ENCODE results near the gene NTSR1.

DNA sequence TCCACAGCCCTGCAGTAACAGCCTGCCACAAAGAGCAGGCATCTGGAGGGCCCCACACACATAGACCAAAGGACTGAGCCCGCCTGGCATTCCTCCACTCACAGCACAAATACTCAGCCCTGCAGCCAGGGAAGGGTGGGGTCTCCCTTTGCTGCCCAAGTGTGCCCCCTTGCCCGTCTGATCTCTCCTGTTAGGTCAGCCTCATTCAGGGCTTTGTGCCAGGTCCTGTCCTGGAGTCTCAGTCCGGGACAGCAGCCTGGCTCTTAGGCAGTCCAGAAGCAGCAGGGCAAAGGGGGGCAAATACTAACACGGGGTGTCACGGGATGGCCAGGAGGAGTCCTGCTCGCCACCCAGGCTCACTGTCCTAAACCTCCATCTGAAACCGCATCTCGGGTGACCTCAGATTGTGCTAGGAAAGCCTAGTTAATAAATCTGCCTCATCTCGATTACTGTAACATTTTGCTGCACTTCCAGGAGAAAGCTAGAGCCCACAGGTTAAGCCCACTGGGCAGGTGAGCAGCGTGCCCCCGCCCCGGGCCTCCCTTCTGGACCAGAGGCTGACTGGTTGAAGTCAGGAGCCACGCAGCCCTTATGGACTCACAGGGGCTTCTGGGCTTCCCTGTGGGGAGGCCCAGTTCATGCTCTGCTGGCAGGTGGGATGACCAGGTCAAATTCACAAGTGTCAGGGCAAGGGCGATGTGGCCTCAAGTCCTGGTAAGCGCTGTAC lies 92.8 kb downstream of the NTSR1 start:
- TF ChIP-seq POLR2A (IDR thresholded peaks at IDR 0.05) = no peak
- TF ChIP-seq POLR2AphosphoS5 (IDR thresholded peaks at IDR 0.05) = no peak
- TF ChIP-seq, protein P1, sequence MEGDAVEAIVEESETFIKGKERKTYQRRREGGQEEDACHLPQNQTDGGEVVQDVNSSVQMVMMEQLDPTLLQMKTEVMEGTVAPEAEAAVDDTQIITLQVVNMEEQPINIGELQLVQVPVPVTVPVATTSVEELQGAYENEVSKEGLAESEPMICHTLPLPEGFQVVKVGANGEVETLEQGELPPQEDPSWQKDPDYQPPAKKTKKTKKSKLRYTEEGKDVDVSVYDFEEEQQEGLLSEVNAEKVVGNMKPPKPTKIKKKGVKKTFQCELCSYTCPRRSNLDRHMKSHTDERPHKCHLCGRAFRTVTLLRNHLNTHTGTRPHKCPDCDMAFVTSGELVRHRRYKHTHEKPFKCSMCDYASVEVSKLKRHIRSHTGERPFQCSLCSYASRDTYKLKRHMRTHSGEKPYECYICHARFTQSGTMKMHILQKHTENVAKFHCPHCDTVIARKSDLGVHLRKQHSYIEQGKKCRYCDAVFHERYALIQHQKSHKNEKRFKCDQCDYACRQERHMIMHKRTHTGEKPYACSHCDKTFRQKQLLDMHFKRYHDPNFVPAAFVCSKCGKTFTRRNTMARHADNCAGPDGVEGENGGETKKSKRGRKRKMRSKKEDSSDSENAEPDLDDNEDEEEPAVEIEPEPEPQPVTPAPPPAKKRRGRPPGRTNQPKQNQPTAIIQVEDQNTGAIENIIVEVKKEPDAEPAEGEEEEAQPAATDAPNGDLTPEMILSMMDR (IDR thresholded peaks at IDR 0.05) = no peak
- TF ChIP-seq EP300 (IDR thresholded peaks at IDR 0.05) = no peak
